ENCODE data around the gene HSPG2.

Gene HSPG2

DNA sequence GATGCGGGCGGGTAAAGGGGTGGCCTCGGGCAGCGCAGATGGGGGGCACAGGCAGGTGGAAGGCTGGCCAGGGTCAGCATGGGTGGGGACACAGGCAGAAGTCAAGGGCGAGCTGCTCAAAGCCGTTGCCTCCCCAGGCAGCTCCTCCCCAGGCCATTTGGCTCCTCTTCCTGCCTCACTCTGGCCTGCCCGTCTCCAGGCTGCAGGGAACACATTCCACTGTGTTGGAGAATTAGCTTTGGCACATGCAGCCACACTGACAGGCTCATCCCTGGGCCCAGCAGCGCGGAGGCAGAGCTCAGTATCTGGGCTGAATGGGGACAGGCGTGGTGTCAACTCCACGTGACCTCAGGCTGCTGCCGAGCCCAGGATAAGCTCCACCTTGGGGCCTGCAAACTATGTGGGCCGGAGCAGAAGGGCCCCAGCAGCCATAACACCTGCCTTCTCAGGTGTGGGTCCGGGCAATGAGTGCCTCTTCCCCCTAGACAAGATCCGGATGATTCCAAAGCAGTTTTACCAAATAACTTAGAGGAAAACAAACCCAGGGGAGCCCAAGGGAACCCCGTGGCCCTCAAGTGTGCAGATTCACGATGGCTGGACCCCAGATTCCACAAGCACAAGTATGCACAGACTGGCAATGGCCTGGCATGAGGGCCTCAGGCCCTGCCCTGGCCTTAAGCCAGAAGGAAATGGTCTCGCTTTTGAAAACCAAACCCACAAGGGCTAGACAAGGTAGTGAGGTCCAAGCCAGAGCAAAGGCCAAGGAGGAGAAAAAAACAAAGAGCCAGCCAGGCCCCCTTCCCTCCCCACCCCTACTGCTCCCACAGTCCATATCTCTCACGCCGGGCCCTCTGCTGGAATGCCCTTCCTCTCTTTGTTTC, 40.2 kb downstream of the HSPG2 start:
- DNase-seq, result no peak

DNA sequence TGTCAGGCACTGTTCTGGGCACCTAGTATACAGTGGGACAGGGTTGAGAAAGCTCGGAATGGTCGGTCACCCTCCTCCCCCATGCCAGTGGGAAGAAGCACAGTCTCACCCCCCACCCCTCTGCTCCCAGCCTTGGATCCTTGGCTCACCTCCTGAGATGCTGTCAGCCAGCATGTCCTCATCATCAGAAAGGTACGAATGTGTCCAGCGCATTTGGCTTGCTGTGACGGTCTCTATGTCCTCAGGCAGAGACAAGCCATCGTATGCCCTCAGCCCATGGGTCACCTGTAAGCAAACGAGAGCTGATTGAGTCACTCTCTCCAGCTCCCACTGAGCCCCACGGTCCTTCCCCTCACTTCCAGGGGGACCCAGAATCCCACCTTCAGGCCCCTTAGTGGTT, 41.1 kb downstream of the HSPG2 start:
- DNase-seq, result no peak

DNA sequence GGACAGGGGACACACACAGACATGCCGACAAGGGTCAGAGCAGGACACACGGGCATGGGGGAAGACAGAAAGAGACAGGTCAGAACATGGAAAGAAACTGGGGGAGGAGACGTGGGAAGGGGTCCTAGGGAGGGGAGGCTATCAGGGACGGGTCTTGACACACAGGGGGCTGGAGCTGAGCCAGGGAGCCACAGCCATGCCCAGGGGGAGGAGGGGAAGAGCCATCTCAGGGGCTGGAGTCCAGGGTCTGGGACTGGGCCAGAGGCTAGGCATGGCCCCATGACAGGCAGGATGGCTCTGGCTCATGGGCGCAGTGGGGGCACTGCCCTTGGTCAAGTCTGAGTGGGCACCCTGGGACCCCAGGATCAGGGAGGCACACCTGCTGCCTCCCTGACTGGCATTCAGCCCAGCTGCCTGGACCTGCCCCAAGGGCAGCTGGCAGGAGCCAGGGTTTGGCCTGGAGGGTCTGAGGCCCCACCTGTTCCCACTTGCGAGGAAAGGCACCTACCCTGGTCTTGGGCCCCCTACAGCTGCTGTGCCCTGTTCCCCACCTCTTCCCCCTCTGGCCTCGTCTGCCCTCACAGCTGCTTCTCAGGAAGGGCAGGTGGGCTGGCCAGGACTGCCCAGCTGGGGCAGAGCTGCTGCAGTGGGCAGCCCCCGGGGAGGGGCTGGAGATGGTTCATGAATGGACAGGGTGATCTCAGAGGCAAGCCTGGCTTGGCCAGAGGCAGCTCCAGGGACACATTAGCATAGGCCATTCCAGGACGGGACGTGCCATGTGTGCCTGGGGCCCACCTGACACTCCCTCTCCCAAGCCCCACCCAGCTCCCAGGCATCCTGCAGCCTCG, 42.9 kb downstream of the HSPG2 start:
- no peak for DNase-seq

DNA sequence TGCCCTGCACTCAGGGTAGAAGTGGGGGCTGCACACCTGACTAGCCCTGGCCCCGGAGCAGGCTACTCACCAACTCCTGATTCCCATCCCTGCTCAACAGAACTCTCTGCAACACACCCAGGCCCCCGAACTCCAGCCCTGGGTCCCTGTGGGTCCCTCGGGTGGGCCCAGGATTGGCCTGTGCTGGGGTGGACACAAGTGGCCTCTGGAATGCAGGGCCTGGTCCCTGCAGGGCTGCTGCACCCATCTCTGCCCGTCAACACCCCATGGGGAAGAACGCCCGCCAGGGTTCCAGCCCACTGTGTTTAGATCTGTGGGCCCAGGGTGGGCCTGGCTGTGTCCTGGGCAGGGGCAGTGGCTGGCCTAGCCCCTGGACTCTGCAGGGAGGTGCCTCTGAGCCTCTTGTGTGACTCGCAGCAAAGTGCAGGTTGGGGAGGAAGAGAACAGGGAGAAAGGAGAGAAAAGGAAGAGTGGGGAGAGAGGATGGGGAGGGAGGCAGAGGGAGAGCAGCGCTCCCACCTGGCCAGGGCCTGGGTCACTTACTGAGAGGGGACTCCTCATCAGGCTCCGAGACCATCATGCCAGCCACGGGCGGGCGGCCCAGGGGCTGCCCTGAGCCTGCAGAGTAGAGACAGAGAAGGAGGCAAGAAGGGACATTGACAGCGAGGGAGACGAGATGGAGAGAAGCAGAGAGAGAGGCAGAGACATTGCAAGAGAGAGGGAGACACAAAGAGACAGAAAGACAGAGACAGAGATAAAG, 43.9 kb downstream of the HSPG2 start:
- no peak for DNase-seq

DNA sequence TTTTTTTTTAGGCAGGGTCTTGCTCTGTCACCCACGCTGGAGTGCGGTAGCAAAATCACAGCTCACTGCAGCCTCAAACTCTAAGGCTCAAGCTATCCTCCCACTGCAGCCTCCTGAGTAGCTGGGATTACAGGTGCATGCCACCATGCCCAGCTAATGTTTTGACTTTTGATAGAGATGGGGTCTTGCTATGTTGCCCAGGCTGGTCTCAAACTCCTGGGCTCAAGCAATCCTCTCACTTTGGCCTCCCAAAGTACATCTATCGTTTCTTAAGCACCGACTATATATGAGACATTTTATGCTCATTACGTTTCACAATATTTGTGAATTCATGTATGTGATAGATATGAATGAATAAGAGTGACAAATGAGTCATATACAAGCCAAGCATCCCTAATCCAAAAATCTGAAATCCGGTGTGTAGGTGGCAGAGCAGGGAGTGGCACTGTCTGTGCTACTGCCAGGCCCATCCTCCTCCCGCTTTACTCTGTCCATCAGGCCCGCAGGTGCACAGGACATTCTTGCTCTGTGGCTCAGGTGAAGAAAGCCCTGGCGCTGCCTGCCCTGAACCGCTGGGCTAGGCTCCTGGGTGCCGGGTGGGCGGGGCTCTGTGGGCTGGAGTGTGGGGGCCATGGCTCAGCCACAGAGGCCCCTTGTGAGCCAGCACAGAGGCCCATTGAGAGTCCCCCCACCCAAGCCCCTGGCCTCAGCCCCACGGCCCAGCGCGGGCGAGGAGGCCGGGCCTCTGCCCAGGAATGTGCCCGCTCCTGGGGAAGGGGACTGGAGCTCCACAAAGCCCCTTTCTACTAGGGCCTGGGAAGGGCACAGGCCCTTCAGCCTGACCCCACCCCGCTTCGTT, 45.3 kb downstream of the HSPG2 start:
- DNase-seq, result no peak

DNA sequence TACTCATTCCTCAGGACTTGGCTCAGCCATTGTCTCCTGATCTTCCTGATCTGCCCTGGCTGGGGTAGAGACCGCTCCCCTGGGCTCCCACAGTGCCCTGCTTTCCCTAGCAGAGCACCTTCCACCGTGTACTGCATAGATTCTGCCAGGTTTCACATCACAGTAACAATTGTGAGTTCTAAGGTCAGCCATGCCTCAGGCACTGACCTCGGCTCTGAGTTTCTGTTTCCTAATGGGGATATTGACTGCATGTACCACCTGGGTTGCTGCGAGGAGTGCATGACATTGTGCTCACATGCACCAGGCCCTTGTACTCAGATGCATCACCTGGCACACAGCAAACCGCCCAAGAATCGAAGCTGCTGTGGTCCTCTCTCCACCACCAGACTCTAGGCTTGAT, 46.0 kb downstream of the HSPG2 start:
- DNase-seq, result no peak

DNA sequence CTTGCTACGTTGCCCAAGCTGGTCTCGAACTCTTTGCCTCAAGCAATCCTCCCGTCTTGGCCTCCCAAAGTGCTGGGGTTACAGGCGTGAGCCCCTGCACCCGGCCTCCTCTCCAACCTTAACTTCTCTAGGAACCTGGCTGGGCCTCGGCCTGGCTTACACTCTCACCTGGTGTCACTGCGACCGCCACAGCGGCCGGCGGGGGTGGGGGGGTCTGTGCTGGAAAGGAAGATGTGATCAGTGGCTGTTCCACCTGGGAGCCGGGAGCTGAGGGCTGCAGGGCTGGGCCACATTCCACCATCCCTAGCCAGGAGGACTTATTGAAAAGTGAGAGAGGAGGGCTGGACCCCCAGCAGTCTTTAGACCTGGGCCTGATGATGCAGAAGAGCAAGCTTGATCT, 48.6 kb downstream of the HSPG2 start:
- no peak for DNase-seq

DNA sequence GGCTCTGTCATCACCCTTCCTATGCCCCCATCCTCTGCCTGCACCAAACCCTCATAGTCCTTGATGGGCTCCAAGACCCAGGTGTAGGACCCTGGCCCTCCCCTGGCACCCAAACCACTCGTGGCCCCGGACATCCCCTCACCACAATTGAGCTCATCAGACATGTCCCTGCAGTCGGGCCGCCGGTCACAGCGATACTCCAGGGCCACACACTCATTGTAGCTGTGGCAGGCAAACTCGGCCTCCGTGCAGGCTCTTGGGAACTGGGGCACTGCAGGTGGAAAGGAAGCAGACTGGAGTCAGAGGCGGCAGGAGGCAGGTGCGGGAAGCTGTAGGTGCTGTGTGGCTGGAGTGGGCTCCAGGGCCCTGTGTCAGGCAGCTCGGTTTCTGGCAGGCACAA, 49.3 kb downstream of the HSPG2 start:
- no peak for DNase-seq

DNA sequence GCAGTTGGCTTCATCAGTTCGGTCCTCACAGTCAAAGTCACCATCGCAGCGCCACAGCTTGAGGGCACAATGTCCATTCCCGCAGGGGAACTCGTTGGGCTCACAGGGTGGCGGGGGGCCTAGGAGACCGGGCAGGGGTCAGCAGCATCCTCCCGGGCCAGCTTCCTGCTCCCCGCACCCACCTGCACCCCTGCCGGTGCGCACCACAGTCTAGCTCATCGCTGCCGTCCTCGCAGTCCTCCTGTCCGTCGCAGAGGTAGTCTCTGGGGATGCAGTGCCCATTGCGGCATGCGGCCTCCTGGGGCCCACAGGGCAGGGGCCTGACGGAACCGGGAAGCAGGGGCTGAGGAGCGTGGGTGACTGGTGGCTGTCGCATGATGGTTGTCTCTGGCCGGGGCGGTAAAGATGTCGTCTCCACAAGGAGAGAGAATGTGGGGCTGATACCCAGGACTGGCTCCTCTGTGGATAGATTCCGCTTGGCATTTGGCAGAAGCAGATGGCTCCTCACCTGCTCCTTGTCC, 49.8 kb downstream of the HSPG2 start:
- no peak for DNase-seq

DNA sequence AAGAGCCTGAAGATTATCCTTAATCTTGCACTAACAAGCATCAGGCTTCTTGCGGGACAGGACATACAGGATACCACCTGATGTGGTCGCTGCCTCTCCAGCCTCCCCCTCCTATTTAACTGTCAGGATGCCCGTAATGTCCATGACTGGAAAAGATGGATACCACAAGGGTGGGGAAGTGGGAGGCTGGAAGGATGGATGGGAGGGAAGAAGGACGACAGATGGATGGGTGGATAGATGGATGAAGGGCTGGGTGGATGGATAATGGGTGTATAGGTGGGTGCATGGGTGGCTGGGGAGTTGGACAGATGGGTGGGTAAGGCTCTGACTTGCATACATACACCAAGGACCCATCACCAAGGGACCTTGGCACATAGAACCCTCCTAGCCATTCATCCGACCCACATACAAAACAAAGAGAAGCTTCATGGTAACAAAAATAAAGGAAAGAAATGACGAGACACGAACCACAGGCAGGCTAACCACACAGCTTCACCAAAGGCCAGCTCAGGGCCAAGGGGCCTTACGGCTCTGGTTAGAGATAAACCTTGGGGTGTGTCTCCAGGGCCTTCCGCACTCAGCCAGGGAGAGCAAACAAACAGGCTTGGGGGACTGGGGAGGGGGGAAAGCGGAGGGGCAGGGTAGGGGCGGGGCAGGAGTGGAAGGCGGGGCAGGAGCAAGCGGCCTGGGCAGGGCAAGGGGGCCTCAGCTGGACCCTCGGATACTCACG, 50.5 kb downstream of the HSPG2 start:
- DNase-seq, result no peak

DNA sequence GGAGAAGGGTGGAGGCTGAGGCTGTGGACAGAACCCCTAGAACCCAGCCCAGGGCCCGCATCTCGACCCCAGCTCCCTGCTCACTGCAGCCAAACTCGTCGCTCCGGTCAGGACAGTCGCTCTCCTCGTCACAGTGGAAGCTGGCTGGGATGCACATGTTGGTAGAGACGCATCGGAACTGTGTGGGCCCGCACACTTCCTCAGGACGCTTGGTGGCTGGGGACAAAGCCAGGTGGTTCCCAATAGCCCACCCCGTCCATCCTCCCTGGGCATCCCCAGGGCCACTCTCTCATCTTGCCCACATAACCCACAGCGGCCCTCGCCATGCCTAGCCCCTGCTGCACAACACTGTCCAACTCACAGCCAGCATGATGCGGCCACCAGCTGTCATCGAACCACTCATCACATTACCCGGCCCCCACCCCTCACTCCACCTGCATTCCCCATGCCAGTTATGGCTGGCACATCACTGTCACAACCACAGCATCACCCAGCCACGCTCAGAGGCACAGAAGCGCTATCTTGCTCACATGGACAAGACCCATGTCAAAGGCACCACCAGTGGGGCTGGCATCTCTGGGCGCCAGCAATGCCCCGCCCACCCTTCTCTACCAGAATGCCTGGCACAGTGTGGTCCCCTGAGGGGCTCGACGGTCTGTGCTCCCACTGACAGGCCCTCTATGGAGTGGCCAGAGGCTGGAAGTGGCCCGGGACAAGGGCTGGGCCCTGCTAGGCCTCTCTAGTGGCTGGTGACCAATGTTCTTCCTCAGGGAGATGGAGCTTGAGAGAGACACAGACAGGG, 51.7 kb downstream of the HSPG2 start:
- DNase-seq, result no peak

DNA sequence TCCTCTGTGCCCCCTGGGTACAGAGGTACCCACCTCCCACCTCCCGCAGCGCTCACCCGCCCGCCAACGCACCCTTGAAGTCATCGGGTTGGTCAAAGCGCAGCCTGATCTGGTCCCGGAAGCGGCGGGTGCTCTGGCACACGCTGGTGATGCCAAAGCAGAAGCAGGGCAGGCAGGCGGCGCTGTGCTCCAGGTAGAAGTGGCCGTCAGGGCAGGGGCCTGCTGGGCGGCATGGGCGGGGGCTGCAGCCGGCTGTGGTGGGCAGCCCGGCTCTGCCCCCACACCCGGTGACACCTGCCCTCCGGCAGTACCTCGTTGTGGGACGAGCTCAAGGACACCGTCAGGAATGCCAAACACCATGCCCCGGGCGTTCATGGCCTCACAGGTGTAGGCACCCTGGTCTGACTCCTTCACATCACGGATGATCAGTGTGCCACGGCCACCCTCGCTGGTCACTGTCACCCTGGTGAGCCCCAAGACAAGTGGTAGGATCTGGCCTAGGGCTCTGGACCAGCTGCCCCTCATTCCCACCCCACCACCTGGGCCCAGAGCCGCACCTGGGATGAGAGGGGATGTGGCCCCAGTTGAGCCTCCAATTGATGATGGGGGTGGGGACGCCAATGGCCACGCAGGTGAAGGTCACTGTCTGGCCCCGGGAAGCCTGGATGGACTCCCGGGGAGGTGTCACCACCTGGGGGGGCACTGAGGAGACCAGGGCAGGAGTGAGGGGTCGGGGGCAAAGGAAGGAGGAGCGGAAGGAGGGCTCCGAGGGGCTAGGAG, 52.5 kb downstream of the HSPG2 start:
- no peak for DNase-seq

DNA sequence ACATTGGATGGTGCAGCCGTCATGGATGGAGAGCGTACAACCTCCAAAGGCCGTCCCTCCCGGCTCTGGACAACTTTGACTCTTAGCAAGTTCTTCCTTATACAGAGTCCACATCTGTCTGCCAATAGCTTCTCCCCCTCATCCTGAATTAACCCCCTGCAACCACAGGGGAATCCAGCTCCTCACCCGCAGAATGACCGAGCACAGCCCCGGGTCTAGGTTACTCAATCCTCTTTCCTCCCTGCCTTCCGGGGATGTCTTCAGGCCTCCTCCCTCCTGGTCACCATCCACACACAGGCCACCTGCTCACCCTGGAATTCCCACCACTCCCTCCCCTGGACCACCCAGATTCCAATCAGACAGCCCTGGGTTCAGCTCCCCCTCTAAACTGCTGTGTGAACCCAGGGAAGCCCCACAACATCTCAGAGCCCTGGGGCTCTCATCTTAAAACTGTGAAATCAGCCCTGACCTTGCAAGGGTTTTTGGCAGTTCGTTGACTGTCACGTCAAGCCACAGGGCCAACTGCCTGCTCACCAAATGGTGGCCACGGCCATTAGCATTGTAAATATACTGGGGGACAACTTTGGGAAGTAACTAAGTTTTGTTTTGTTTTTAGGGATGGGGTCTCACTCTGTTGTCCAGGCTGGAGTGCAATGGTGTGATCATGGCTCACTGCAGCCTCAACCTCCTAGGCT, 54.2 kb downstream of the HSPG2 start:
- DNase-seq, result no peak

DNA sequence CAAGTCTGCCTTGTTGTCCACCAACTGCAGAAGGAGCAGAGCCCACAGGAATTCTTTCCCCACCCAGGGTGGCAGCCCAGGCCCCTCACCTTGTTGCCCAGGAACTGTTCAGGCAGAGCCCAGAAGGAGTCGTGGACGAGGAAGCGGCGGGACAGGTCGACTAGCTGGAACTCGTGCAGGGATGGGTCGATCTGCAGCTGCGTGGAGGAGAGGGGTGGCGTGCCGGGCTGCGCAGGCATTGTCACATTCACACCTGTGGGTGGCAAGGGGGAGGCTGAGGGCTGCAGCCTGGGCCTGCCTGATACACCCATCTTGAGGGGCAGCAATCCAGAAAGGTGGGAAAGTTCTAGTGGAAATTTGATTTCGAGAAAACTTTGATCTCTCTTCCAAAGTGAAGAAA, 55.9 kb downstream of the HSPG2 start:
- no peak for DNase-seq

DNA sequence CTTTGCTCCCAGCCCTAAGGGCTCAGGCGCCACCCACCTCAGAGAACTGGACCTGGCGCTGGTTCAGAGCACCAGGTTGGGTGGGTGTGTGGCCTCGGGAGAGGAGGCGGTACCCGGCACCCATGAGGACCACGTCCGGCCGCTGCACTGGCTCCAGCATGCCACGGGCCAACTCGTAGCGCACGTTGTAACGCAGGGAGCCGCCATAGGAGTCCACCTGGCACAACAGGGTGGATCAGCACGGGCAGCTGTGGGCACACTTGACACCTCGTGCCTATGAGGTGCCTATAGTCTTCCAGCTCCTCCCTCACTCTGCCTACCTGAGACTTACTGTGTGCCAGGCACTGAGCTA, 56.5 kb downstream of the HSPG2 start:
- no peak for DNase-seq

DNA sequence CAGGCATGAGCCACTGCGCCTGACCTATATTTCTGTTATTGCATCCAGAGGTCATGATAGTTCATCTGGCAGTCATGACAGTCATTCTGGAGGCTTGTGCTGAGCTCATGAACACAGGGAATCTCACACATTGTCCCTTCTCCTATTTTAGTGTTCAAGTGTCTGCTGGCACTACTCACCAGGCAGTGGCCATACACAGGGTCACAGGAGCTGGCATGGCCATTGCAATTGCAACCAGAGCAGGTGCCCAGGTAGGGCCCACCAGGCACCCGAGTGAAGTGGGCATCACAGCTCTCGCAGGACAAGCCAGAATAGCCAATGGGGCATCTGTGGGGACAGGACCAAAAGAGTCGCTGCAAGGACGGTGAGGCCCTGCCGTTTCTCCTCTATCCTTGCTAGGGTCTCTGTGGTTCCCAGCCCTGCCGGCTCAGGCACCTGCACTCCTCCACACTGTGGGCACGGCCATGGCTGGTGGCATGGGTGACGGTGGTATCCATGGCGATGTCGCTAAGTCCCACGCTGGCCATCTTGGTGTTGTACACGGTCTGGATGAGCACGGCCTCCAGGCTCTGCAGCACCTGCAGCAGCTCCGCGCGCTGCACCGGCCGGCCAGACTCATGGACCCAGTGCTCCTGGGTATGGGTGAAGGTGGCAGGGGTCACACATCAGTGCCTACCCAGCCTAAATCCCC, 57.0 kb downstream of the HSPG2 start:
- no peak for DNase-seq

DNA sequence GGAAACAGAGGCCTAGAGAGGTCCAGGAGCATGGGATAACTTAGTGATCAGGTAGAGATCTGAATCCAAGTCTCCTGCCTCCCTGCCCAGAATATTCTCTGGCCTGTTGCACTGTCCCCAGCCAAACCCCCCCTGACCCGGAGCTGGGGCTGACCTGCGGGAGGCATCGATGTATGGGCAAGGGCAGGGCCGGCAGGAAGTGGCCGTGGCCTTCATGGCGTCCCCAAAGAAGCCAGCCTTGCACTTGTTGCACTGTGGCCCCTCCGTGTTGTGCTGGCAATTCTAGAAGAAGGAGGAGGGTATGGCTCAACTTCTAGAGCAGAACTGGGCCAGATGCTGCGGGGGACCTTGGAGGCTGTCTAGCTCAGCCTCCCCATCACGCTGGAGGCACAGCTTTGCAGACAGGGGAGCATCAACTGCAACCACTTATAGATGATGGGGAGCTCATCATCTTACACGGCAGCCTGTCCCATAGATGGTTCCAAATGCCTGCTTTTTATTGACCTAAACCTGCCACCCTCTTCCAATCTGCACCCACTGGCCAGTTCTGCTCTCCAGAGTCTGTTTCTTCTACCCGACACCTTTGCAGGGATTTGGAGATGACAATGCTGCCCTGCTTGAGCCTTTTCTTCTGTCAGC, 58.2 kb downstream of the HSPG2 start:
- no peak for DNase-seq

Measured in NCI-H226 (cell line).